GM19324 (cell line): ENCODE data around the gene BOD1L1.

Source experiments
- ATAC-seq: cut with Tn5 transposase; IDR thresholded peaks from one replicate; pipeline ENCODE4 v1.9.1; 2021; ENCODE audit warnings: mild to moderate bottlenecking, moderate library complexity; ENCODE audit not compliant: unreplicated experiment, low FRiP score

BOD1L1 gene

GRCh38 chr4:13626492-13627177 is 890 bp downstream of the BOD1L1 start:
- no peak for ATAC-seq

- ATAC-seq: no peak
Observed at GRCh38 chr4:13618212-13618806, 9.2 kb downstream of the BOD1L1 start.

DNA sequence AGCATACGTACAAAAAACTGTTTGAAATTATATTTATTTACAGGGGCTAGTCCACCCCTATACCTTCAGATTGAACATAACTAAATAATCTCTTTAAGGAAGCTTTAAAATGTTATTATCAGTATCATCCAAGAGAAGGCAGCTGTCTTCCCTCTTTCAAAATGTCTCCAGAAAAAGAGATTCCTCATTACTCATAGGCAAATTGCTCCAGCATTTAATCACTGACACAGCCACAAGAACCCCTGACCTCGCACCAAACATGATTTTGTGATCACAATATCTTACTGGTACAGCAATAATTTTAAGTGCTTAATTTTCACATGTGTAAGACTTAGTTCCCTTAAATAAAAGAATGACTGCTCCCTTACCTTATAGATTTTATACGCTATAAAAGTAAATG is 9.7 kb downstream of the BOD1L1 start:
- no peak for ATAC-seq

DNA sequence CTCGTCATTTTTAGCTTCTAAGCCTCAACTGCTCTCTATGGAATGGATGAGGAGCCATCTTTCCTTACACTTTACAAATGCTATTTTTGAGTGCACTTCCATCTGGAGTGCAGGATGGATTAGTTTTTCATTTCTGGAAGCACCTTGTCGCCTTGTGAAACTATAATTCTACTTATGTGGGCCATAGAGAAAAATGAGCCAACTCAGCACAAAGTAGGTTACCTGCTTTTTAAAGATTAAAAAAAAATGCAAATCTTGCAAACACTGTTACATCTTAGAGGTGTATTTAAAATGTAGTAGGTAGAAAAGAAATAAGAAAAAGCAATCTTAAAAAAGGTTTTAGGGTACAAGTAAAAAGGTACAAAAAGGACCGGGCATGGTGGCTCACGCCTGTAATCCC is 10.9 kb downstream of the BOD1L1 start:
- ATAC-seq: no peak

- ATAC-seq: no peak
Observed at GRCh38 chr4:13615161-13615560, 12.4 kb downstream of the BOD1L1 start.

- ATAC-seq: no peak
Observed at GRCh38 chr4:13612569-13612968, 15.0 kb downstream of the BOD1L1 start.

GRCh38 chr4:13611283-13611842 is 16.2 kb downstream of the BOD1L1 start:
- ATAC-seq: peak; percentile 96

DNA sequence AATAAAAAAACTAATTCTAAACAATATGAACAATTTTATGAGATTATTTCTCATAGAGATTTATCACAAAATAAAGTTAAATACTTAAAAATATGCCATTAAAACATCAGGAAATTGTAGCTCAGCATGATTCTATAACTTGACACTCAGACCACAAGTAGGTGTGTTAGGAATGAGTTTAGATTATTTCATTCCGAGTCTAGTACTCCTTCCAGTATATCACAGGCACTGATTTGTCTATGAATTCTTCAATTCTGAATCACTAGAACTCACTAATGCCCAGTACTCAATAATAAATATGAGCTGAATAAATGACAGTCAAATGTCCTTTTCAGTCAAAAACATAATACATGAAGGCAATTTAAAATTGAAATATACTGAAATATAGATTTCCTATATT is 22.2 kb downstream of the BOD1L1 start:
- no peak for ATAC-seq

DNA sequence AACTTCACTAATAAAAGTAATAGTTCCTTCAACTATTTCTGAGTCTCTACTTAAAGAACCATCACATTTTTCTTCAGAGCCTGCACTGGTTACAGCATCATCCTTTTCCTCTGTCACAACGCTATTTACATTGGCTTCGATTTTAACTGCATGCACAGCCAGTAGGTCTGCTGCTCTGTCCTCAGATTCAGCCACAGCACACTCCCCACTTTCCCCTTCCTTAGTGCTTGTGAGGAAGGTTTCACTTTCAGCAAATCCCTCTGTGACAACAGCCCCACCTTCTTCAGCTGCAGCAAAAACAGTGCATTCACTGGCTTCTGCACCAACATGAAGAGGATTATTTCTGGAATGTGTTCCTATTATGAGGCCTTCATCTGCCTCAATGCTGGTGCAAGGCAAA is 25.7 kb downstream of the BOD1L1 start:
- ATAC-seq: no peak

DNA sequence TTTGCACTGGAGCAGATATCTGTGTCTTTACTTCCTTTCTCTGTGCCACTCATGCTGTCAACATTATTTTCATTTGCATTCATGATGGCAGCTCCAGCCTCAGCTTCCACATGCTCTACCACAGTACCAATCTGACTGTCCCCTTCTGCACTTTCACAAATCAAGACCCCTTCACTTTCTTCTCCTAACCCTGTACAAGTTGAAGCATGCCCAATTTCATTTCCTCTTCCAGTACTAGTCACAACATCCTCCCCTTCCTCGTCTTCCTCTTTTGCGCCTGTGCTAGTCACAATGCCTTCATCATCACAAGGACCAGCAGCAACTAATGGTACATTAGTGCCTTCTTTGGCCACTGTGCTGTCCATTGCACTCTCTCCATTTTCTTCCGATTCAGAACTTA is 26.5 kb downstream of the BOD1L1 start:
- ATAC-seq: peak; percentile 66

DNA sequence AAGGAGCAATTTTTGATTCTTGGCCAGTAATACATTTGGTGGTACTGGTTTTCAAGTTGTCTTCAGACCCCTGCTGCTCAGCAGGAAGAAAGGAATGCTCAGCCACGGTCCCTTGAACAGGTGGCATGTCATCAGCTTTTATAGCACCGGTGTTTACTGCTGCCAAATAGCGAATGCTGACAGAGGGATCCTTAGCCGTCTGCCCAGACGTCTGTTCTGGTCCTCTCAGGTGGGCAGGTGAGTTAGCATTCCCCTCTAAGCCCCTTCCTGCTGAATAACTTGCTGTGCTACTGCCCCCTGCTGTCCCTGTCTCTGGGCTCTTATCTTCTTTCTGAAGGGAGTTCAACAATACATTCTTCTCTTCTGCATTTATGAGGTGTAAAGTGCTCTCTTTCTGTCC is 28.4 kb downstream of the BOD1L1 start:
- no peak for ATAC-seq

- ATAC-seq: no peak
Observed at GRCh38 chr4:13597604-13598003, 29.9 kb downstream of the BOD1L1 start.

DNA sequence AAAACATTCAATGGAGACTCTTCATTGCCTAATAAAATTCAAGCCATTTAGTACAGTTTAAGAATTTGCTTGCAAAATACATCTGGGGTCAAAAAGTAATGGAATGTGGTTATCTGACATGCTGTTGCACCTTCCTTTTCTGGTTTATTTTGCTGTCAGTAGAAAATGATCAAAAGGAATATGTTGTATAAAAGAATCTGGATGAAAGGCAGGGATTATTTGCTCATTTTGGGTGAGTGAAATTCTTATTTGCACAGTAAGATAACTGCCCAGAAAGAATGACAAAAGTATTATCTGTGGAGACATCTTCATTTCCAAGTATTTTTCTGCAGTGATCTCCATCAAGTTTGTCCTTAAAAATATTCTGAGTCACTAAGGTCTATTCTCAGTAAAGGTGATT is 30.4 kb downstream of the BOD1L1 start:
- ATAC-seq: no peak

GRCh38 chr4:13592220-13592619 is 35.3 kb downstream of the BOD1L1 start:
- no peak for ATAC-seq

DNA sequence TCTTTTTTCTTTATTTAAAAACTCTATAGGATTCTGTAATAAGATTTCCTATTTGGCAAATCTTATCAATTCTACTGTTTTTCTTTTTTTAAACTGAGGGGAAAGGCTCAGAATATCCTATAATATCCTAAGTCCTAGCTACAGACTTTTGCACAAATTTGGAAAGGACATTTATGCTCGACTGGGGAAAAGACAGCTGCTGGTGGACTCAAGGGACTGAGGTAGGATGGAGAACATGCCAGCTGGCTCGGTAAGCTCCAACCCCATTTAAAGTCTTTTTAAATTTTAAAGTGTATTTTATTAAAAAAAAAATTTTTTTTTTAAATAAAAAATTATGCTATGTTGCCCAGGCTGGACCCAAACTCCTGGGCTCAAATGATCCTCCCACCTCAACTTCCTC is 36.8 kb downstream of the BOD1L1 start:
- ATAC-seq: no peak

- no peak for ATAC-seq
Observed at GRCh38 chr4:13588954-13589353, 38.6 kb downstream of the BOD1L1 start.

DNA sequence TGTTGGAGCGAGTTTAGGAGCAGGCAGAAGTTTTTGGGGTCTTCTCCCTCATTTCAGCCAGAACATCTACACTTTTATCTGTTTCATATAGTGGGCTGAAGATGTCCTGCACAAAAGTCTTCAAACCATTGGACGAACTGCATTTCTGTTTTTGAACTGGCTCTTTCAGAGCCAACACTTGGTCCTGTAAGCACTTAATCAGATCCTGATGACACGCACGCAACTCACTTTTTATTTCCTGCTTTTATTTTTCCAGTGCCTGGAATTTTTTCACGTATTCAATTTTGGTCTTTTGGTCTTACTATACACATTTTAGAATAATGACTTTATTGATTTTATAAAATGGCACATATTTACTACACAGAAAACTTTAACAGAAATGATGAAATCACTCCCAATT is 43.0 kb downstream of the BOD1L1 start:
- no peak for ATAC-seq

DNA sequence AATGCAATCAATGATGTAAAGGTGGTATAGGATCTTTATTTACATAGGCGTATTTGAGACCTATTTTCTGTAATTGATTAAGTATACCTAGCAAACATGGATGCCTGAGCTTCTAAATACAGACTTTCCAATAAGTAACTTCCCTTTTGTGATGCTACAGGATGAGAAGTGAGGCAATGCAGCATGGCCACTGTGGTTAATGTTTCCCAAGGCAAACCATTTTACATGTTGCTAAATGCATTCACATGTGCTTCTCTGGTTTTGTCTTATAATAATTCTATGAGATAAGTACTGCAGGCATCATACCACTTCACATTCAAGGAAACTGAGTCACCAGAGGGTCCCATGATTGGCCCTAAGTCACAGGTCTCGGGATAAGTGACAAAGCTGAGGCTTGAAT is 47.5 kb downstream of the BOD1L1 start:
- no peak for ATAC-seq

DNA sequence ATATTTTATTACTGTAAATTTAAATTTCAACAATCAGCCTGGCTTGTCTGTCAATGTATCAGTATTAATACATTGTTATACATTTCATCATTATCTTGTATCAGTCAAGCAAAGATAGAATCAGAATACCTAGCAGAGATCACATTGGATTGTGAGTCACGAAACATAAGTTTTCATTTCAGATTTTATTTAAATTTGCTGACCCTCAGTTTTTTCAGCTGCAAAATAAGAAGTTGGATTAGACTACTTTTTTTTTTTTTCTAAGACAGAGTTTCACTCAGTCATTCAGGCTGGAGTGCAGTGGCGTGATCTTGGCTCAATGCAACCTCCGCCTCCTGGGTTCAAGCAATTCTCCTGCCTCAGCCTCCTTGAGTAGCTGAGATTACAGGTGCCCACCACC is 49.9 kb downstream of the BOD1L1 start:
- ATAC-seq: no peak

DNA sequence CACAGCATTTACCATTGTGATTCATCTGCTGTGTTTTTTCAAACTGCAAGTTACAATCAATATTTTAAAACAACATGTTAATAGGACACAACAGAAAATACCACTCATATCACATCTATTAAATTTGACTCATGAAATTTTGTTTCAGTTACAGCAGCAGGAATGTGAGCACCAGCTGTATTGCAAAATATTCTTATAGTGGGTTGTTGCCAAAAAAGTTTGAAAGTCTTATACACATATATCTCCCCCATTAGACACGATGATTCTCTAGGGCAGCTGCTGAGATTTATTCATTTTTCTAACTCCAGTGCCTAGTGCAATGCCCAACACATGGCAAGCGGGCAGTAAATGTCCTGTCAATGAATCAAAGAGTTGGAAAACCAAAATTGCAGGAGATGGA is 56.6 kb downstream of the BOD1L1 start:
- ATAC-seq: no peak

- no peak for ATAC-seq
Observed at GRCh38 chr4:13567125-13567524, 60.4 kb downstream of the BOD1L1 start.

- ATAC-seq: no peak
Observed at GRCh38 chr4:13562876-13563275, 64.6 kb downstream of the BOD1L1 start.
